ENCODE measurements around the gene CELF3. TPM values are rescaled to one million over a fixed set of nuclear protein-coding genes. Genes with fewer than 3 reads are reported as not detected.
"Not testable (repeated sequence)": the region's sequence is repeated elsewhere in the genome, so short reads cannot be mapped to it uniquely, and the experiment has no call there.

Gene CELF3
- polyA plus RNA-seq, 3 donors = not detected

DNA sequence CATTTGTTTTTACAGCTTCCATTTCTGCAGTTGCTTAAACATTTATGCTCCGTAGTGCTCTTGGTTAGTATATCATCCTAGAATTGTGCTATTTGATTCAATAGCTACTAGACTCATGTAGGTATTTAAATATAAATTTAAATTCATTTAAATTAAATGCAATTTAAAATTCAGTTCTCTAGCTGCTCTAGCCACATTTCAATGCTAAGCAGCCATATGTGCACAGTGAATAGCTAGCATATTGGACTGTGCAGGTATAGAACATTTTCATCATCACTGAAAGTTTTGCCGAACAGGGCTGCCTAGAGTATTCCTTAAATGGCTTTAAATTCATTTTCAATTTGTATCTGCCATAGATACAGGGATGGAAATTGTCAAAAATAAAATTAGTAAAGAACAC lies 32.5 kb downstream of the CELF3 start:
- Histone ChIP-seq H3K27ac (ENCODE audit: low read depth in 1 of 2, low read length in 2 of 2) (no peak overlapping the region), H3K4me3 (replicated peaks in 1 of 3; ENCODE audit: low read depth in 2 of 3, low read length in 3 of 3) (no peak overlapping the region), H3K27me3 (ENCODE audit: control insufficient read depth in 2 of 2, insufficient read depth in 2 of 2, low read length in 2 of 2) (no peaks in the 10 kb centered on the region), H3K36me3 (replicated peaks in 1 of 2; ENCODE audit: control insufficient read depth in 1 of 2, insufficient read depth in 2 of 2, low read length in 2 of 2) (peaks cover 62 to 82% of the 10 kb centered on the region in 2 donors), H3K4me1 (ENCODE audit: control insufficient read depth in 1 of 2, insufficient read depth in 2 of 2, low read length in 2 of 2) (peaks cover 16 to 18% of the 10 kb centered on the region in 2 donors), H3K4me2 (replicated peaks; ENCODE audit: extremely low read depth, low read length, poor library complexity, severe bottlenecking) (no peak overlapping the region), H2AFZ (ENCODE audit: insufficient read depth, low read depth, low read length, poor library complexity, severe bottlenecking) (no peak overlapping the region), H3K9me3 (replicated peaks in 1 of 2; ENCODE audit: control insufficient read depth in 1 of 2, insufficient read depth in 1 of 2, low read length in 2 of 2) (no peaks in the 10 kb centered on the region), H4K20me1 (ENCODE audit: insufficient read depth, low read length) (peaks cover 2% of the 10 kb centered on the region), H3K9ac (ENCODE audit: insufficient read depth, low read length, poor library complexity, severe bottlenecking) (no peak overlapping the region), H3K79me2 (ENCODE audit: insufficient read depth, low read length) (no peaks in the 10 kb centered on the region)
- intact Hi-C loops (cut with micrococcal nuclease) = no loop called here
- Mint-ChIP-seq H3K9me3 (no peaks in the 10 kb centered on the region), H3K27me3 (ENCODE audit: low read depth in 3 of 3) (no peaks in the 10 kb centered on the region), H3K27ac (no peak overlapping the region), H3K4me1 (peaks cover 23% of the 10 kb centered on the region), H3K4me3 (no peak overlapping the region), H3K36me3 (peaks cover 66 to 70% of the 10 kb centered on the region in 2 donors)
- whole genome bisulfite sequencing (ENCODE audit: insufficient coverage) = no CpG with 5 or more reads among the region's 2 CpGs
- DNase-seq = no peak
- TF ChIP-seq, protein P1, sequence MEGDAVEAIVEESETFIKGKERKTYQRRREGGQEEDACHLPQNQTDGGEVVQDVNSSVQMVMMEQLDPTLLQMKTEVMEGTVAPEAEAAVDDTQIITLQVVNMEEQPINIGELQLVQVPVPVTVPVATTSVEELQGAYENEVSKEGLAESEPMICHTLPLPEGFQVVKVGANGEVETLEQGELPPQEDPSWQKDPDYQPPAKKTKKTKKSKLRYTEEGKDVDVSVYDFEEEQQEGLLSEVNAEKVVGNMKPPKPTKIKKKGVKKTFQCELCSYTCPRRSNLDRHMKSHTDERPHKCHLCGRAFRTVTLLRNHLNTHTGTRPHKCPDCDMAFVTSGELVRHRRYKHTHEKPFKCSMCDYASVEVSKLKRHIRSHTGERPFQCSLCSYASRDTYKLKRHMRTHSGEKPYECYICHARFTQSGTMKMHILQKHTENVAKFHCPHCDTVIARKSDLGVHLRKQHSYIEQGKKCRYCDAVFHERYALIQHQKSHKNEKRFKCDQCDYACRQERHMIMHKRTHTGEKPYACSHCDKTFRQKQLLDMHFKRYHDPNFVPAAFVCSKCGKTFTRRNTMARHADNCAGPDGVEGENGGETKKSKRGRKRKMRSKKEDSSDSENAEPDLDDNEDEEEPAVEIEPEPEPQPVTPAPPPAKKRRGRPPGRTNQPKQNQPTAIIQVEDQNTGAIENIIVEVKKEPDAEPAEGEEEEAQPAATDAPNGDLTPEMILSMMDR (IDR thresholded peaks at IDR 0.05) = no peak

DNA sequence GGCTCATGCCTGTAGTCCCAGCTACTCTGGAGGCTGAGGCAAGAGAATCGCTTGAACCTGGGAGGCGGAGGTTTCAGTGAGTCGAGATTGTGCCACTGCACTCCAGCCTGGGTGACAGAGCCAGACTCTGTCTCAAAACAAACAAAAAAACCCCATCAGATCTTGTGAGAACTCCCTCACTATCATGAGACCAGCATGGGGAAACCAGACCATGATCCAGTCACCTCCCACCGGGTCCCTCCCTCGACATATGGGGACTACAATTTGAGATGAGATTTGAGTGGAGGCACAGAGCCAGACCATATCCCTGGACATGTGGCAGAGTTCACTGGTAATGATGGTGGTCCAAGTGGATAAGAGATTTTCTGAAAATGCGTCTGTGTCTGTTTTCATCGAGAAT lies 33.7 kb downstream of the CELF3 start:
- H3K27me3 Mint-ChIP-seq (ENCODE audit: low read depth in 3 of 3); H2AFZ ChIP-seq (ENCODE audit: insufficient read depth, low read depth, low read length, poor library complexity, severe bottlenecking); H3K4me2 ChIP-seq (replicated peaks; ENCODE audit: extremely low read depth, low read length, poor library complexity, severe bottlenecking); H3K4me3 Mint-ChIP-seq; H3K9me3 ChIP-seq (replicated peaks in 1 of 2; ENCODE audit: control insufficient read depth in 1 of 2, insufficient read depth in 1 of 2, low read length in 2 of 2); intact Hi-C loops (cut with micrococcal nuclease); H3K27me3 ChIP-seq (ENCODE audit: control insufficient read depth in 2 of 2, insufficient read depth in 2 of 2, low read length in 2 of 2); DNase-seq; H4K20me1 ChIP-seq (ENCODE audit: insufficient read depth, low read length); H3K9me3 Mint-ChIP-seq; H3K4me3 ChIP-seq (replicated peaks in 1 of 3; ENCODE audit: low read depth in 2 of 3, low read length in 3 of 3); H3K79me2 ChIP-seq (ENCODE audit: insufficient read depth, low read length); H3K9ac ChIP-seq (ENCODE audit: insufficient read depth, low read length, poor library complexity, severe bottlenecking): not testable (repeated sequence)
- WGBS (ENCODE audit: insufficient coverage) = 96% methylated on average over 3 of the region's 7 CpGs
- Histone ChIP-seq H3K4me1 (ENCODE audit: control insufficient read depth in 1 of 2, insufficient read depth in 2 of 2, low read length in 2 of 2) (peaks cover 16 to 18% of the 10 kb centered on the region in 2 donors), H3K36me3 (replicated peaks in 1 of 2; ENCODE audit: control insufficient read depth in 1 of 2, insufficient read depth in 2 of 2, low read length in 2 of 2) (peaks cover 66 to 79% of the 10 kb centered on the region in 2 donors), H3K27ac (ENCODE audit: low read depth in 1 of 2, low read length in 2 of 2) (peak overlapping the region in 1 of 2 donors; percentile 33)
- H3K27ac Mint-ChIP-seq = peak overlapping the region in 5 of 7 donors; percentile 9 to 63 (median 50)
- H3K36me3 Mint-ChIP-seq = peaks cover 64 to 71% of the 10 kb centered on the region in 2 donors
- peaks cover 28% of the 10 kb centered on the region for H3K4me1 Mint-ChIP-seq
